ENCODE measurements around the gene ZNF674. TPM values are rescaled to one million over a fixed set of nuclear protein-coding genes. Genes with fewer than 3 reads are reported as not detected.

Gene ZNF674
- total and polyA plus RNA-seq, 10 of the 15 experiments (the other 5 are each of a cell fraction or from before 2014, with no cell fraction given) = 1.0 to 3.7 (median 1.8) TPM

DNA sequence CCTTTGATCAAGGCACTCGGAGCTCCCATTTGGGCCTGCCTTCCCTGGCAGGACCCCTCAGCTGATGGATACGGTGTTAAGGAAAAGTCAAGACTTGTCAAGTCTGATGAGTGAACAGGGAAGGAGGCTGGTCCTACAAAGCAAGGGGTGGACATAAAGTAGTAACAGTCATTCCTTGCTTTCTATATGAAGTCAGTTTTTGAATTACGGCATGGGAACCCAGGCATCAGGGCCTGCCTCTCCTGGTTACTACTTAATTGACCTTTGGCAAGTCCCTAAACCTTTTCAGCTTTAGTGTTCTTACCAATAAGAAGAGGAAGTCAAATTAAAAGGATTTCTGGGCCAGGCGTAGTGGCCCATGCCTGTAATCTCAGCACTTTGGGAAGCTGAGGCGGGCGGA is 35.4 kb upstream of the ZNF674 start:
- in situ Hi-C loops (cut with MboI) = no loop called here
- TF ChIP-seq NFXL1 (IDR thresholded peaks at IDR 0.05; ENCODE audit: borderline replicate concordance) (no peak), SIN3A (IDR thresholded peaks at IDR 0.05; ENCODE audit: low read depth, low read length) (no peak), HDAC2 (IDR thresholded peaks at IDR 0.05) (no peak), SMC3 (IDR thresholded peaks at IDR 0.05; ENCODE audit: borderline replicate concordance, low read length) (no peak), PAX5 (IDR thresholded peaks at IDR 0.05; ENCODE audit: borderline replicate concordance, low read depth, low read length) (no peak), SRF (IDR thresholded peaks at IDR 0.05; ENCODE audit: low read depth in 2 of 2, low read length in 2 of 2) (no peak), ZNF622 (IDR thresholded peaks at IDR 0.05) (no peak), YY1 (IDR thresholded peaks at IDR 0.05; ENCODE audit: low read depth, low read length) (no peak), GABPA (IDR thresholded peaks at IDR 0.05; ENCODE audit: low read depth) (no peak), RELA (IDR thresholded peaks at IDR 0.05; ENCODE audit: borderline replicate concordance, partially characterized antibody) (no peak)
- TF ChIP-seq, protein P1, sequence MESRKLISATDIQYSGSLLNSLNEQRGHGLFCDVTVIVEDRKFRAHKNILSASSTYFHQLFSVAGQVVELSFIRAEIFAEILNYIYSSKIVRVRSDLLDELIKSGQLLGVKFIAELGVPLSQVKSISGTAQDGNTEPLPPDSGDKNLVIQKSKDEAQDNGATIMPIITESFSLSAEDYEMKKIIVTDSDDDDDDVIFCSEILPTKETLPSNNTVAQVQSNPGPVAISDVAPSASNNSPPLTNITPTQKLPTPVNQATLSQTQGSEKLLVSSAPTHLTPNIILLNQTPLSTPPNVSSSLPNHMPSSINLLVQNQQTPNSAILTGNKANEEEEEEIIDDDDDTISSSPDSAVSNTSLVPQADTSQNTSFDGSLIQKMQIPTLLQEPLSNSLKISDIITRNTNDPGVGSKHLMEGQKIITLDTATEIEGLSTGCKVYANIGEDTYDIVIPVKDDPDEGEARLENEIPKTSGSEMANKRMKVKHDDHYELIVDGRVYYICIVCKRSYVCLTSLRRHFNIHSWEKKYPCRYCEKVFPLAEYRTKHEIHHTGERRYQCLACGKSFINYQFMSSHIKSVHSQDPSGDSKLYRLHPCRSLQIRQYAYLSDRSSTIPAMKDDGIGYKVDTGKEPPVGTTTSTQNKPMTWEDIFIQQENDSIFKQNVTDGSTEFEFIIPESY (IDR thresholded peaks at IDR 0.05) = no peak
- TF ChIP-seq, protein P2, sequence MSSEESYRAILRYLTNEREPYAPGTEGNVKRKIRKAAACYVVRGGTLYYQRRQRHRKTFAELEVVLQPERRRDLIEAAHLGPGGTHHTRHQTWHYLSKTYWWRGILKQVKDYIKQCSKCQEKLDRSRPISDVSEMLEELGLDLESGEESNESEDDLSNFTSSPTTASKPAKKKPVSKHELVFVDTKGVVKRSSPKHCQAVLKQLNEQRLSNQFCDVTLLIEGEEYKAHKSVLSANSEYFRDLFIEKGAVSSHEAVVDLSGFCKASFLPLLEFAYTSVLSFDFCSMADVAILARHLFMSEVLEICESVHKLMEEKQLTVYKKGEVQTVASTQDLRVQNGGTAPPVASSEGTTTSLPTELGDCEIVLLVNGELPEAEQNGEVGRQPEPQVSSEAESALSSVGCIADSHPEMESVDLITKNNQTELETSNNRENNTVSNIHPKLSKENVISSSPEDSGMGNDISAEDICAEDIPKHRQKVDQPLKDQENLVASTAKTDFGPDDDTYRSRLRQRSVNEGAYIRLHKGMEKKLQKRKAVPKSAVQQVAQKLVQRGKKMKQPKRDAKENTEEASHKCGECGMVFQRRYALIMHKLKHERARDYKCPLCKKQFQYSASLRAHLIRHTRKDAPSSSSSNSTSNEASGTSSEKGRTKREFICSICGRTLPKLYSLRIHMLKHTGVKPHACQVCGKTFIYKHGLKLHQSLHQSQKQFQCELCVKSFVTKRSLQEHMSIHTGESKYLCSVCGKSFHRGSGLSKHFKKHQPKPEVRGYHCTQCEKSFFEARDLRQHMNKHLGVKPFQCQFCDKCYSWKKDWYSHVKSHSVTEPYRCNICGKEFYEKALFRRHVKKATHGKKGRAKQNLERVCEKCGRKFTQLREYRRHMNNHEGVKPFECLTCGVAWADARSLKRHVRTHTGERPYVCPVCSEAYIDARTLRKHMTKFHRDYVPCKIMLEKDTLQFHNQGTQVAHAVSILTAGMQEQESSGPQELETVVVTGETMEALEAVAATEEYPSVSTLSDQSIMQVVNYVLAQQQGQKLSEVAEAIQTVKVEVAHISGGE (CRISPR knock-in tag; IDR thresholded peaks at IDR 0.05) = no peak
- TF ChIP-seq, protein P3, sequence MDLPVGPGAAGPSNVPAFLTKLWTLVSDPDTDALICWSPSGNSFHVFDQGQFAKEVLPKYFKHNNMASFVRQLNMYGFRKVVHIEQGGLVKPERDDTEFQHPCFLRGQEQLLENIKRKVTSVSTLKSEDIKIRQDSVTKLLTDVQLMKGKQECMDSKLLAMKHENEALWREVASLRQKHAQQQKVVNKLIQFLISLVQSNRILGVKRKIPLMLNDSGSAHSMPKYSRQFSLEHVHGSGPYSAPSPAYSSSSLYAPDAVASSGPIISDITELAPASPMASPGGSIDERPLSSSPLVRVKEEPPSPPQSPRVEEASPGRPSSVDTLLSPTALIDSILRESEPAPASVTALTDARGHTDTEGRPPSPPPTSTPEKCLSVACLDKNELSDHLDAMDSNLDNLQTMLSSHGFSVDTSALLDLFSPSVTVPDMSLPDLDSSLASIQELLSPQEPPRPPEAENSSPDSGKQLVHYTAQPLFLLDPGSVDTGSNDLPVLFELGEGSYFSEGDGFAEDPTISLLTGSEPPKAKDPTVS (IDR thresholded peaks at IDR 0.05; ENCODE audit: low read depth, low read length) = no peak
- TF ChIP-seq, protein P4, sequence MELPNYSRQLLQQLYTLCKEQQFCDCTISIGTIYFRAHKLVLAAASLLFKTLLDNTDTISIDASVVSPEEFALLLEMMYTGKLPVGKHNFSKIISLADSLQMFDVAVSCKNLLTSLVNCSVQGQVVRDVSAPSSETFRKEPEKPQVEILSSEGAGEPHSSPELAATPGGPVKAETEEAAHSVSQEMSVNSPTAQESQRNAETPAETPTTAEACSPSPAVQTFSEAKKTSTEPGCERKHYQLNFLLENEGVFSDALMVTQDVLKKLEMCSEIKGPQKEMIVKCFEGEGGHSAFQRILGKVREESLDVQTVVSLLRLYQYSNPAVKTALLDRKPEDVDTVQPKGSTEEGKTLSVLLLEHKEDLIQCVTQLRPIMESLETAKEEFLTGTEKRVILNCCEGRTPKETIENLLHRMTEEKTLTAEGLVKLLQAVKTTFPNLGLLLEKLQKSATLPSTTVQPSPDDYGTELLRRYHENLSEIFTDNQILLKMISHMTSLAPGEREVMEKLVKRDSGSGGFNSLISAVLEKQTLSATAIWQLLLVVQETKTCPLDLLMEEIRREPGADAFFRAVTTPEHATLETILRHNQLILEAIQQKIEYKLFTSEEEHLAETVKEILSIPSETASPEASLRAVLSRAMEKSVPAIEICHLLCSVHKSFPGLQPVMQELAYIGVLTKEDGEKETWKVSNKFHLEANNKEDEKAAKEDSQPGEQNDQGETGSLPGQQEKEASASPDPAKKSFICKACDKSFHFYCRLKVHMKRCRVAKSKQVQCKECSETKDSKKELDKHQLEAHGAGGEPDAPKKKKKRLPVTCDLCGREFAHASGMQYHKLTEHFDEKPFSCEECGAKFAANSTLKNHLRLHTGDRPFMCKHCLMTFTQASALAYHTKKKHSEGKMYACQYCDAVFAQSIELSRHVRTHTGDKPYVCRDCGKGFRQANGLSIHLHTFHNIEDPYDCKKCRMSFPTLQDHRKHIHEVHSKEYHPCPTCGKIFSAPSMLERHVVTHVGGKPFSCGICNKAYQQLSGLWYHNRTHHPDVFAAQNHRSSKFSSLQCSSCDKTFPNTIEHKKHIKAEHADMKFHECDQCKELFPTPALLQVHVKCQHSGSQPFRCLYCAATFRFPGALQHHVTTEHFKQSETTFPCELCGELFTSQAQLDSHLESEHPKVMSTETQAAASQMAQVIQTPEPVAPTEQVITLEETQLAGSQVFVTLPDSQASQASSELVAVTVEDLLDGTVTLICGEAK (IDR thresholded peaks at IDR 0.05; ENCODE audit: borderline replicate concordance) = no peak

More for the DNA sequence above, 35.4 kb upstream of the ZNF674 start:
- Histone ChIP-seq H3K9me3 (replicated peaks; ENCODE audit: control insufficient read depth, insufficient read depth, low read length) (no peaks in the 10 kb centered on the region), H3K9ac (ENCODE audit: control insufficient read depth, insufficient read depth, low read length) (no peak overlapping the region), H3K4me3 (no peak overlapping the region), H3K4me2 (ENCODE audit: control insufficient read depth, insufficient read depth) (no peak overlapping the region), H2AFZ (ENCODE audit: control insufficient read depth, low read depth, low read length) (no peak overlapping the region), H3K27me3 (replicated peaks in 1 of 2; ENCODE audit: control insufficient read depth in 2 of 2, insufficient read depth in 2 of 2, low read length in 1 of 2) (no peaks in the 10 kb centered on the region), H3K79me2 (ENCODE audit: control insufficient read depth, insufficient read depth, low read length) (peaks cover 39% of the 10 kb centered on the region), H4K20me1 (ENCODE audit: control insufficient read depth, insufficient read depth) (no peaks in the 10 kb centered on the region; the same call in 1 of the 2 replicates), H3K27ac (ENCODE audit: control insufficient read depth, insufficient read depth) (no peak overlapping the region), H3K4me1 (ENCODE audit: control insufficient read depth, insufficient read depth, low read length) (peaks cover 4% of the 10 kb centered on the region), H3K36me3 (ENCODE audit: control insufficient read depth in 2 of 2, insufficient read depth in 2 of 2, low read length in 1 of 2) (no peaks in the 10 kb centered on the region; a peak in 1 of 4 replicates)
- intact Hi-C loops (cut with micrococcal nuclease; ENCODE audit: unreplicated experiment) = no loop called here
- FAIRE-seq = no peak
- no TSS peak for BruUV-seq (replicated peaks)
- POLR2A ChIA-PET = interaction anchor here (1.0 to 2.2 kb wide), 3 partner anchors 10 to 19 kb away, joined by 3 to 6 read pairs (median 3); no protein-coding TSS in a partner anchor
- RAD21 ChIA-PET (ENCODE audit: unreplicated experiment) = interaction anchor here (1.2 to 1.7 kb wide), 3 partner anchors 18 to 73 kb away, joined by 3 to 4 read pairs (median 3); no protein-coding TSS in a partner anchor
- WGBS (ENCODE audit: insufficient coverage, insufficient replicate concordance, low lambda C conversion rate, missing lambda C conversion rate) = 63% methylated on average over 6 of the region's 6 CpGs
- no peak for DNase-seq (ENCODE audit: low read depth, low spot score)
- ATAC-seq = peak; percentile 49
- SMC1A ChIA-PET (ENCODE audit: uncharacterized antibody, unreplicated experiment) = interaction anchor here (1.2 to 3.2 kb wide), 5 partner anchors 10 to 54 kb away, joined by 3 to 17 read pairs (median 5); no protein-coding TSS in a partner anchor
- CTCF ChIA-PET = interaction anchor here (1.6 kb wide), 1 partner anchor 21 kb away, joined by 4 read pairs; no protein-coding TSS in a partner anchor

Data from GM12878 (cell line).